Measurements from ENCODE around the gene SPOCD1.
"Not testable (repeated sequence)": the region's sequence is repeated elsewhere in the genome, so short reads cannot be mapped to it uniquely, and the experiment has no call there.

Gene SPOCD1

DNA sequence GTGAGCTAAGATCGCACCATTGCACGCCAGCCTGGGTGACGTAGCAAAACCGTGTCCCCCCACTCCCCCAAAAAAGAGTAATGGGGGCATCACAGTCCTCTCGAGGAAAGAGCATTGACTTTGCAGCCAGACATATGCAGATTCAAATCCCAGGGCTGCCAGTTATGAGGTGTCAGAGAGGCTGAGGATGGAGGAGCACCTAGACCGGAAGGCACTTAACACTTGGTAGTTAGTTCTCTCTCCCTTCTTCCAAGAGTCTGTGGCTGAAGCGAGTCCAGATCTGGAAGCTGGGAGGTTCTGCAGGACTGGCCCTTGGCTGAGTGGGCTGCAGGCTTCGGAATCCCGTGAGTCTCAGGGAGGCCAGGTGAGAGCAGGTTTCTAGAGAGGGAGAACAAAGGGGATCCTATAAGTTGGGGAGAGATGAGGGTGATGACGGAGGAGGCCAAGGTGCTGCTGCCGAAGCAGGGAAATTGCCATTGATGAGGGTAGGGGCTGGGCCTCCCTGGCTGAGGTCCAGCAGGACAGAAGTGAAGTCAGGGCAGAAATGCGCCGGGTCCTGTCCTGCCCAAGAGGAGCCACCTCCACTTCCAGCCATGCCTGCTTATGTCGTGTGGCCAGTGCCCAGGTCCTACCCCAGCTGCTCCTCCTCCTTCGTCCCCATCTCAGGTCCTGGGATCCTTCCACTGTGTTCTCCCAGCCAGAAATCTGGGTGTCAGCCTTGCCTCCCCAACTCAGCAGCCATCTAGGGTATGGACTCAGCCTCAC, 13.3 kb upstream of the SPOCD1 start:
- no peak for DNase-seq

DNA sequence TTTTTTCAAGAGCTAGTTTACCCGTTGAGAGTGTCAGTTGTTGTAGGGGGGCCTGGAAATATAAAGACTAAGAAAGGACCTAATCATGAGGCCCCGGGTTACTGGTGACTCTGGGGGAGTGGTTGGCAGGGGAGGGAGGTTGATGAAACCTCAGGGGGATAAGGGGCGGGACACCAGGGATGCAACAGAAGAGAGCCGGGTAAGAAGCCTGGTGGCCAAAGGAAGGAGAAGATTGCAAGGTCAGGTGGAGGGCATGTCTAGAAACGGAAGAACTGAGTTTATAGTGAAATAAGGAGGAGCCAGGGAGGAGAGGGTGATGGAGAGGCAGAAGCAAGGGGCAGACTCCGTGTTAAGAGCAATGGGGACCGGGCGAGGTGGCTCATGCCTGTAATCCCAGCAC, 12.5 kb upstream of the SPOCD1 start:
- DNase-seq = no peak

DNA sequence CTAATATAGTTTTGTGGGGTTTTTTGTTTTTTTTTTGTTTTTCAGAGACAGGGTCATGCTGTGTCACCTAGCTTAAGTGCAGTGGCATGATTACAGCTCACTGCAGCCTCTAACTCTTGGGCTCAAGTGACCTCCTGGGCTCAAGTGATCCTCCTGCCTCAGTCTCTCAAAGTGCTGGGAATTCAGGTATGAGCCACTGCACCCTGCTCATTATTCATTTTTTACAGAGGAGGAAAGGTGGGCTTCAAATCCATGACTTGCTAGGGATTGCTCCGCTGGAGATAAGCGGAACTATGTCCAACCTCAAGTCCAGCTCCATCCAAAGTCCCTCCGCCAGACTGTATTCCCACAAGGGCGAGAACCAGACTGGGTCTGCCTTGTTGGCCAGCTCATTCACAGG, 8.0 kb upstream of the SPOCD1 start:
- DNase-seq = no peak

DNA sequence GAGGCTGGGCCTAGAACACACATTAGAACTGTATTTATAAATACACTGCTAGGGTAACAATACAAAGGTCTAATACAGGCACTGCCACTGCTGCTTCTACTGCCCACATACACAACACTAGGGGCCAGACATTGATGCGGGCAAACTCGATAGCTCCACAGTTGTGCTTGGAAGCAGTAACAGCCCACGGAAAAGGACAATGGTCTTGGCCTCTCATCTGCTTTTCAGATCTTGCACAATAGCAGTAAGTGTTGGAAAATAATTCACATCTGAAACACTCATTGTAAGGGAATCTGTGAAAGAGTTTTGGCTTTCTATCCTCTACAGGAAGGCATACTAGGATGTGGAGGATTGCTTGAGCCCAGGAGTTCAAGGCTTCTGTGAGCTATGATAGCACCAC, 6.9 kb upstream of the SPOCD1 start:
- DNase-seq = no peak

DNA sequence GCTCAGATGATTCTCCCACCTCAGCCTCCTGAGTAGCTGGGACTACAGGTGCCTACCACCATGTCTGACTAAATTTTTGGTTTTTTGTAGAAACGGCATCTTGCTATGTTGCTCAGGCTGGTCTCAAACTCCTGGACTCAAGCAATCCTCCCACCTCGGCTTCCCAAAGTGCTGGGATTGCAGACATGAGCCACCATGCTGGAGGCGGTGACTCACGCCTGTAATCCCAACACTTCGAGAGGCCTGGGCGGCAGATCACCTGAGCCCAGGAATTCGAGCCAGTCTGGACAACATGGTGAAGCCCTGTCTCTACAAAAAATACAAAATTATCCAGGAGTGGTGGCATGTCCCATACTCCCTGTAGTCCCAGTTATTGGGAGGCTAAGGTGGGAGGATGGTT, 4.4 kb upstream of the SPOCD1 start:
- DNase-seq = not testable (repeated sequence)

DNA sequence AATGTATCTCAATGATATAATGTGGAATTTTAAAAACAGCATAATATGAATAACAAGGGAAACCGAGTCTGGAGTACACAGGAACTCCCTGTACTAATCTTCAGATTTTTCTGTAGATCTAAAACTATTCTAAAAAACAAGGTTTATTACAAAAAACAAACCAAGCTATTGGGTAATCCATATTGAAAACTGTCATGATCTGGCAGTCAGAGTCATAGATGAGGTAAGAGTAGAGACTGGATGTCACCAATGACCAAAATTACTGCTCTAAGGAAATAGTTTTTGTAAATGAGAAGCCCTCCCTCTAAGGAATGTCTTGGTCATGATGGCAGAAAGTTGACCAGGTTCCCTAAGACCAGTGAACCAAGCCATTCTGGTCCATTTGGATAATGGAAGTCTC, 2.4 kb upstream of the SPOCD1 start:
- DNase-seq = no peak

DNA sequence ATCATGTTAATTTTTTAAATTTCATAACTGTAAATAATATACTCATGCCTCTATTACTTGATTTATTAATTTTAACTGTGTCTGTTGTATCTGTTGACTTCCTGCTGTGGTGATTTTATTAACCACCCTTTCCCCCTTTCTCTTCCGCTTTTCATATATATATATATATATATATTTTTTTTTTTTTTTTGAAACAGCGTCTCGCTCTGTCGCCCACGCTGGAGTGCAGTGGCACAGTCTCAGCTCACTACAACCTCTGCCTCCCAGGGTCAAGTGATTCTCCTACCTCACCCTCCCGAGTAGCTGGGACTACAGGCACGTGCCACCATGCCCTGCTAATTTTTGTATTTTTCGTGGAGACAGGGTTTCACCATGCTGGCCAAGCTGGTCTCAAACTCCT, 1.1 kb upstream of the SPOCD1 start:
- DNase-seq = not testable (repeated sequence)

DNA sequence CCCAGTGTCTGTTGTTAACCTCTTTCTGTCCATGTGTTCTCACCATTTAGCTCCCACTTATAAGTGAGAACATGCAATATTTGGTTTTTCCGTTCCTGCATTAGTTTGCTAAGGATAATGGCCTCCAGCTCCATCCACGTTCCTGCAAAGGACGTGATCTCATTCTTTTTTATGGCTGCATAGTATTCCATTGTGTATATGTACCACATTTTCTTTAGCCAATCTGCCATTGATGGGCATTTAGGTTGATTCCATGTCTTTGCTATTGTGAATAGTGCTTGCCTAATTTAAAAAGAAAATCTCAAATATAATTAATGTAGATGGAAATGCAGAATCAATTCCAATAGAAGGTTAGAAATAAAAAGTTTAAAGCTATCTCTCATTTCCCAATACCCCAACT, 679 bp upstream of the SPOCD1 start:
- DNase-seq = not testable (repeated sequence)

DNA sequence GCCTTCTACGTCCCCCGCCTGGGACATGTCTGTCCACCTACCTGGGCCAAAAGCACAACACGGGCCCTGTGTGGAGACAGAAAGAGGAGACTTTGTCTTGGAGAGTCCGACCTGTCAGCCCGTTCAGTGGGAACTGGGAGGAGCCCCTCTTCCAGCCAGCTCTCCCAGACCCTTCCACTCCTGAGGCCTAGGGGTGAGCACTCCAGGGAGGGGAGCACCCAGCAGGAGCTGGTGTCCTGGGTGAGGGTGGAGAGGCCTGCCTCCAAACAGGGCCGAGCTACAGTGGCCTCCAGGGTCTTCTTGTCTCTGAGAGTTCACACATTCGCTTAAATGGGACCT, 546 bp downstream of the SPOCD1 start:
- no peak for DNase-seq

DNA sequence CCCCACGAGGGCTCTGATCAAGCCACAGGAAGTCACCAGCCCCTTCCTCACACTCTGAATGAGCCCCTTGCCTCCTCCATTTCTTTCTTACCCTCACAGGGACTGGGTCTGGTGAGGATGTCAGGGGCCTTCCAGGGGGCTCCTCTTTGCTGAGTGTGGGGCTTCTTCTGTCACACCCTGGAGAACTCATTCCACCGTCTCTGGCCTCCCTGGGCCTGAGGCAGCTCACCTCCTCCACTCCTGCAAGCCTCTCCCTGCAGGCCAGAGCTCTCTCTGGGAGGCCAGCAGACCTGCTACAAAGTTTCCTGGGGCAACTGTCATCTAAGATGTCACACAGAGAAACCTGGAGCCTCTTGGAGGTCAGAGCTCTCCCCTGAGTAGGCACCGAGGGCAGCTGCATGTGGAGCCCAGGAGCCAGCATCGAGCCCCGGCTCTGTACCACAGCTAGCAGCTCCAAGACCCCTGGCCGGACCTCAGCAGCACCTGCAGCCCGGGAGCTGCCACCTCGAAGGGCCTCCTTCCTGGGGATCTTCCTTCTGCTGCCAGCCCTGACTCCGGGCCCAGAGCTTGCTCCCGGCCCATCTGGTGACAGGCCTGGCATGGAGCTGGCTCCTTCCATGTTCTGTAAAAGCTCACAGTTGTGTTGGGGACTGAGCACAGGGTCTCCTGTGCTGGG, 1.1 kb downstream of the SPOCD1 start:
- DNase-seq = no peak

DNA sequence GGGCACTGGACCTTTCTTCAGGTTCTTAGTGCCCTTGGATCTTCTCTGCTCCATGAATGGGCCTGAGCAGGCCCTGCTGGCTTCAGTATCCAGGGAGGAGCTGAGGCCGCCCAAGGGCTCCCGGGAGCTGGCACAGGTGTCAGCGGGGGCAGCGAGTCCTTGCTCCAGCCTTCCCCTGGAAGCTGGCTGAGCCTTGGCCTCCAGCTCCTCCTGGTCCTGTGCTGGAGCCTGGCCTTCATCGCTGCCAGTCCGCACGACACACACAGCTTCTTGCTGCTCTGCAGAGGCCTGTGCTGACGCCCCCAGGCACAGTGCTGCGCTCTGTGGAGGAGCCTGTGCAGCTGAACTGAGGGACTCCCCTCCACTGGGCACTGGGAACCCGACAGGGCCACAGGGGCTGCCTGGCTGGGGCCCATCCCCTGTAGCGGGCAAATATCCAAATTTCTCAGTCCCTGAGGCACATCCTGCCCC, 1.7 kb downstream of the SPOCD1 start:
- no peak for DNase-seq

DNA sequence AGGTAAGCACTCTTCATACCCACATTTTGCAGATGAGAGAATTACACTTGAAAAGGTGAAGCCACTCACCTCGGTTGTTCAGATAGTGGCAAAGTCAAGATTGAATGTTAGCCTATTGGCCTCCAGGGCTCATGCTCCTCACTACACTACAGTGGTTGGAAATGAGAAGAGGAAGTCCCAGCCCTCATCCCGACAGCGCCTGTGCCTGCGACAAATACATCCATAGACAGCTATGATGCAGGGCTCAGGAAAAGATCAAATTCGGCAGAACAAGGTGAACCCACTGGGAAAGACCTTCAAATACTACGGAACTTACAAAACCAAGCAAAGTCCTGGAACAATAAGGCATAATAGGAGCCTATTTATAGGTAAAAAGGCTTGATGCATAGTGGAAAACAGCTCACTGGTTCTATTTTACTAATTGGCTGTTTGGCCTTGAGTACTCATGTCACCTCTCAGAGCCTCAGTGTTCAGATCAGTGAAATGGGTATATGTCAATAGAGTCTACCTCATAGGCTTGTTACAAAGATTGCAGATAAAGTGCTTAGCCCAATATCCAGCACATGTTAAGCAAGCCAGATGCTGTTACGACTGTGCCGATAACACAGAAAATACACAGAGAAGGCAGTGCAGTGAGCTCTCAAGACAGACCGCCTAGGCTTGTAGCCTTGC, 3.5 kb downstream of the SPOCD1 start:
- DNase-seq = no peak

DNA sequence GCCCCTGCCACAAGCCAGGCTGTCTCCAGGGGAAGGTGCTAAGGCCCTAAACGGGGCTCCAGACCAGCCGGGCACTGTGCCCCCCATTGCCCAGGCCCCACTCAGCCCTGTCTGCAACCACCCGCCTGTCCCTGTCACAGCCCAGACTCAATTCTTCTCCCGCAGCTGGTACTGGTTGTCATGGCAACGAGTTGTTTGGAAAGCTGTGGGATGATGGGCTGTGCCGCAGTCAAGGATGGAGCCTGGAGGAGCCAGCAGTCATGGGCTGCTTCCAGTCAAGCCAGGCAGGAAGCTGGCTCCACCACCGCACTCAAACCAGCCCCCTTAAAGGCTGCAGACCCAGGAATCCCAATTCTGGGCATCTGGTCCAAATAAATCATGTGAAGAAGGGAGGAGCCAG, 4.2 kb downstream of the SPOCD1 start:
- no peak for DNase-seq

DNA sequence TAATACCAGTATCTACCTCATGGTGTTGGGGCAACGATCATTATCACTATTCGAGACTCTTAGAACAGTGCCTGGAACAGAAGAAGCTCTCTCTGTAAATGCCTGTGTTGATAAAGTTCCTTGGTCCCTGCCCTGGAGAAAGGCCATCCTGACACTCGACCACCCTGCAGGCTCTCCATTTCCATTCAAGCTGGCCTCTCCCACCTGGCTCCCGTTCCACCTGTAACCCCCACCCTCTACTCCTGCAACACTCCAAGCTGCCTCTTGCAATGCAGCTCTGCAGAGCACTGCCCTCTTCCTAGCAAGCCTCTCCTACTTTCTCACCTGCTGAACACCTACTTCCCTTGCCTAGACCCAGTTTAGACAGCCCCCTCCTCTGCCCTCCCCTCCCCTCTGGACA, 6.1 kb downstream of the SPOCD1 start:
- DNase-seq = no peak

DNA sequence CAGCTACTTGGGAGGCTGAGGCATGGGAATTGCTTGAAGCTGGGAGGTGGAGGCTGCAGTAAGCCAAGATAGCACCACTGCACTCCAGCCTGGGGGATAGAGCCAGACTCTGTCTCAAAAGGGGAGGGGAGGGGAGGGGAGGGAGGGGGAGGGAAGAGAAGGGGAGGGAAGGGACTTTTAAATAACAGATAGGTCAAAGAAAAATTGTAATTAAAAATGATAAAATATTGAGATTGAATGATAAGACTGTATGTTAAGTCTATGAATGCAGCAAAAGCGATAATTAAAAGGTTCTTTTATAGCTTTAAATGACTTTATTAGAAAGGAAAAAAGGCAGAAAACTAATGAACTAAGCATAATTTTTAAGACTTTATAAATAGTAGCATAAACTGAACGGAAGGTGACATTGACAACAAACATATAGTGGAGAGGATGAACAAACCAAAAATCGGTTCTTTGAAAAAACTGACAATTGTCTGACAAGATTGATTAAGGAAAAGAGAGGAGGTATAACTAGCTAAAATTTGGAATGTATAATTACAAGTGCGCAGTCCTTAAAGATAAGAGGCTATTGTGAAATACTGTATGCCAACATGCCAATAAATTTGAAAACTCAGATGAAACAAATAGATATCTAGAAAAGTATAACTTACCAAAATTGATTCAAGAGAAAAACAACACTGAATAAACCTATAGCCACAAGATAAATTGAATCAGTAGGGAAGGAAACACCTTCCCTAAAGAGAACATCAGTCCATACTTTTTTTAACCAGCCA, 8.4 kb downstream of the SPOCD1 start:
- no peak for DNase-seq

DNA sequence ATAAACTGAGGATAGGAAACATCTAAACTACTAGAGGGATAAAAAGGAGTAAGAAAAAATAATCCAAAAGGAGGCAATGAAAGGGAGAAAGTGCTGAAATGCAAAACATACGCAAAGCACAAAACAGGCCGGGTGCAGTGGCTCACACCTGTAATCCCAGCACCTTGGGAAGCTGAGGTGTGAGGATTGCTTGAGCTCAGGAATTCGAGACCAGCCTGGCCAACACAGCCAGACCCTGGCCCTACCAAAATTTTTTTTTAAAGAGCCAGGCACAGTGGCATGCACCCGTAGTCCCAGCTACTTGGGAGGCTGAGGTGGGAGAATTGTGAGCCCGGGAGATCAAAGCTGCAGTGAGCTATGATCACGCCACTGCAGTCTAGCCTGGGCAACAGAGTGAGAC, 10.5 kb downstream of the SPOCD1 start:
- no peak for DNase-seq

DNA sequence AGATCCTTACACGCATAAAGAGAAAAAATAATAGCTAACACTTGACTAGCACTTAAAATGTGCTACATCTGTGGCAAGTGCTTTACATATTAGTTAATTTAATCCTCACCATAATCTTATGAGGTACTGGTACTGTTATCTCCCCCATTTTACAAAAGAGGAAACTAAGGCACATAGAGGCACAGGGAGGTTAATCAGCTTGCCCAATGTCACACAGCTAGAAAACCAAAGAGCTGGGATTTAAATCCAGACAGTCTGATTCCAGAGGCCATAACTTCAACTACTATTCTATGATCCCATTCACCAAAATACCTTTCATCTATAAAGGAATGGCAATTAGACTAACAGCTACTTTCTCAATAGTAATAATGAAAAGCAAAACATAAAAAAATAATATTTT, 11.7 kb downstream of the SPOCD1 start:
- DNase-seq = no peak

DNA sequence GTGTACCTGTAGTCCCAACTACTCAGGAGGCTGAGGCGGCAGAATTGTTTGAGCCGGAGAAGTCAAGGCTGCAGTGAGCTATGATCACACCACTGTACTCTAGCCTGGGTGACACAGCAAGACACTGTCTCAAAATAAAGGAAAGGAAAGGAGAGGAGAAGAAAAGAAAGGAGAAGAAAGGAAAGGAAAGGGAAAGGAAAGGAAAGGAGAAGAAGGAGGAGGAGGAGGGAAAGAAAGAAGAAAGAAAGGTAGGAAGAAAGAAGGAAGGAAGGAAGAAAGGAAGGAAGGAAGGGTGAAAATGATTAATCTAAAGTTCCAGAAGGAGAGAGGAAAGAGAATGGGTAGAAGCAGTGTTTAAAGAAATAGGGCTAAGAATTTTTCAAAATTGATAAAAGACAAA, 12.2 kb downstream of the SPOCD1 start:
- DNase-seq = no peak

DNA sequence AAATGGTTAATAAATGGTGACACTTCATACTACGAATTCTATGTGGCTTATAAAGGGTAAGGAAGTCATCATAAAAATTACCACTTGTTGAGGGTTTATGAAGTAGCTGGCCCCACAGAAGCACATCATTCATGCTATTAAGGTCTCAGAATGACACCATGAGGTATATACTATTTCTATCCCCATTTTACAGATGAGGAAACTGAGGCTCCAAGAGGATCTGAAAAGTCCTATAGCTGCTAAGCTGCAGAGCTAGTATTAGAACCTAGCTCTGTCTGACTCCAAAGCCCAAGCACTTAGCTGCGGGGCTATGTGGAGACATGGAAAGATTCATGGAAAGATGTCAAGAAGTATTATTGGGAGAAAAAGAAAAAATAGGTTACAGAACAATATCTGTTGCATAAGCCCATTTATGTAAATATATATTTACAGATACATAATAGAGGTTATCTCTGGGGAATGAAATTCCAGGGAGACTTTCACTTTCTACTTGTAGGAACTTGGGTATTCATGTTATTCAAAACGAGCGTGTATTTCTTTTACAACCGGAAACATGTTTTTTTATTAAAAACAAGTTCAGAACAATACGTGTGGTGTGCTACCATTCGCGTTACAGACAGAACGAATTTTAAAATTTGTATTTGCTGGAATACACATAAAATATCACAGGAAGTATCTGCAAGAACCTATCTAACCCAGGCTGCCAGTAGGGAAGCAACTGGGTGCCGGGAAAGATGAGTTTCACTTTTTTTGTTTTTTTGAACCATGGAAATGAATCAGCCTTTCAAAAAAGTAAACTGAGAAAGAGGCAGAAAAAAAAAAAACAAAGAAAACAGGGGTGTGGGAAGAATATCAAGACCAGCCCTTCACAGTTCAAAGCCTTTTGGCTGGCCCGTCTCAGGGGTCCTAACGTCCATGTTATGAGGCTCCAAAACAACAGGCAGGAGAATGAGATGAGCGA, 13.4 kb downstream of the SPOCD1 start:
- no peak for DNase-seq

DNA sequence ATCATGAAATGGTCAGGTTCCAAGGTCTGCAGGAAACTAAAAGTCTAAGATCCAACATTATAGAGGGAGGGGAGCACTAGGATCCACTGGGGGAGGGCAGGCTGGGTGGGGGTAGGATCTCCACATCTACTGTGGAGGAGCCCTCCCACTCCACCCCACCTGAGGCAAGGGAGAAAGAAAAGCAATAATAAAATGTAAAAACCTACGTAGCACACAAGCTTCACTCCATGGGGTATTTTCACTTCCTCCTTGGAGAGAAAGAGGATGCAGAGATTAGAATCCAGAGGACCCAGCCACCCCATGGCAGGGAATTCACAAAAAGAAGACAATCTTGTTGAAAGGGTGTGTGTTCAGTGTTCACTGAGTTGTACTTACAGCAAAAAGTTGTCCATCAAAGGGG, 14.4 kb downstream of the SPOCD1 start:
- no peak for DNase-seq

DNA sequence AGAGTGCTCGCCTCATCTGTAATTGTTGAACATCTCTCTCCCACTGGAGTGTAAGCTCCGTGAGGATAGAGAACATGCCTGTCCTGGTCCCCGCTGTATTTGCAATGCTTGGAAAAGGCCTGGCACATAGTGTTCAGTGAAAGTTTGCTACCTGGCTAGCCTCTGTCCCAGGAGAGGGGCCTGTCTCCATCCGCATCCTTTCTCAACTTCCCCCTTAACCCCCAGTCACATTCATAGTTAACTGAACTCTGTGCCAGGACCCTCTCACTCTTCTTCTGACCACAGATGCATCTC, 15.2 kb downstream of the SPOCD1 start:
- no peak for DNase-seq

DNA sequence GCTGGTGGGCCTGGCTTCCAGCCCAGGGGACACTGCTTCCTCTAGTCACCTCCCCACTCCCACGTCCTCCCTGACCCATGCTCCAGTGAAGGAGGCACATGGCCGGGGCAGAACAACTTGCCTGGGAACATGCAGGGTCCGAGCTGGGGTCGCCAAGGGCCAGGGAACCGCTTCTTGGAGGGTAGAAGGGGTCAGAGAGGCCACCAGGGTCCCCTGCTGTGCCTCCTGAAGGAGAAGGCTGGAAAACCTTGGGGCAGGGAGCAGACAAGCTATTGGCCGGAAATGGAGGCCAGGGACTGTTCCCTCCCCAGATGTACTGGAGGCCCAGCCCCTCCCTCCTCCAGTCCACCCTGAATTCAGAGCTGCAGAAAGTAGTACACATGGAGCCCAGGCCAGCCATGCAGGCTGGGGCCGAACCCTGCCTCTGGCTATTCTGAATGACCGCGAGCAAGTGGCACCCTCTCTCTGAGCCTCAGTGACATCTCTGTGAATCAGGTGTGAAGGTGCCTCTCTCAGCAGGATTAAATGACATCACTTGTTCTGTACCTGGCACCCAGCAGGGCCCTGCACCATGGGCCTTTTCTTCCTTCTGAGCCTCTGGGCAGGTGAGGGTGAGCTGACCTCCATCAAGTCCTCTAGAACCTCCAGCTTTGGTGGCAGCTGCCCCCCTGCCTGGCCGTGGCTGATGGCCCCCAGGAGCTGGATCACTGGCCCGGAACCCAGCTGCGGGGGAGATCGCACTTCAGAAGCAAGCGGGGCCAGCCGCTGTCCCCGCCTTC, 15.7 kb downstream of the SPOCD1 start:
- no peak for DNase-seq
